ENCODE measurements around the gene ZNF790.

ZNF790 gene

GRCh38 chr19:36772311-36773222, 65.6 kb downstream of the ZNF790 start, which contains the start of gene ZNF850:
ZNF850 (minus strand) TSS chr19:36772807; CDS start chr19:36762606, 10,201 bp downstream.
- peak; percentile 86 to 89 for DNase-seq (ENCODE audit: low read depth in 2 of 2, low spot score in 1 of 2)

GRCh38 chr19:36771261-36772231, 66.6 kb downstream of the ZNF790 start:
- no peak for DNase-seq (ENCODE audit: low read depth in 2 of 2, low spot score in 1 of 2)

Data from stimulated activated CD8-positive, alpha-beta memory T cell treated with anti-CD3 and anti-CD28 coated beads, Interleukin-4, amount 100 ng/mL, for 1 hour (primary cell).